Forelimb muscle (tissue), 1 donor: ENCODE results near the gene ACACA. TPM values are rescaled to one million over a fixed set of nuclear protein-coding genes. Genes with fewer than 3 reads are reported as not detected.
A peak's percentile ranks its signal among the peaks of the same experiment; 100 is the strongest.

Source experiments
- DNase-seq: peaks from one replicate; pipeline ENCODE4 v3.0.0-alpha.2; 2013; ENCODE audit warnings: low read depth
- polyA plus RNA-seq: library from polyadenylated mRNA; unstranded; fragments of 120-200 nt; gene quantifications from one replicate; pipeline ENCODE4 v1.2.1, GENCODE V29; 2013; ENCODE audit not compliant: insufficient read length

Gene ACACA
- polyA plus RNA-seq, 1 donor: 23.8 TPM

- DNase-seq: no peak
These were observed 337.5 kb downstream of the ACACA start for GRCh38 chr17:37069087-37069486.

- DNase-seq: no peak
These were observed 338.4 kb downstream of the ACACA start for GRCh38 chr17:37068266-37068665.

GRCh38 chr17:37067555-37068111, 339.0 kb downstream of the ACACA start:
- no peak for DNase-seq

GRCh38 chr17:37066322-37067255, 340.0 kb downstream of the ACACA start:
- no peak for DNase-seq

- no peak for DNase-seq
These were observed 340.9 kb downstream of the ACACA start for GRCh38 chr17:37065486-37066321.

DNA sequence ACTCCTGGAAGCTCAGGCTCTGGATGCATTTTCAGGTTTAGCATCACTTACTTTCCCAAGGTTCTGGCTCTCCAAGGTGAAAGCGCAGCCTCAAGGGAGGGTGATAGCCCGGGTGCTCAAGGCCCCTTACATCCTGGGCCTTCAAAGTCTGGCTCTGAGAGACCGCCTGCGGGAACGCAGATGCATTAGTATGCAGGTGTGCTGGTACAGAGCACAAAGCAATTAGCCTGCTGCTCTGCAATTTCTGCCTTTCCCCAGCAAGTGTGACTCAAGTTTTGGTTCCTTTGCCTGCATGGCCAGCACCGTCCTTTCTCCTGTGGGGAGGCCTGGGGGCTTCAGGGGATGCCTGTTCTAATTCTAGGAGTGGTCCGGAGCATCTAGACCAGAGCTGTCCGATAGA, 341.7 kb downstream of the ACACA start:
- no peak for DNase-seq

GRCh38 chr17:37064206-37064605, 342.4 kb downstream of the ACACA start:
- DNase-seq: no peak

DNA sequence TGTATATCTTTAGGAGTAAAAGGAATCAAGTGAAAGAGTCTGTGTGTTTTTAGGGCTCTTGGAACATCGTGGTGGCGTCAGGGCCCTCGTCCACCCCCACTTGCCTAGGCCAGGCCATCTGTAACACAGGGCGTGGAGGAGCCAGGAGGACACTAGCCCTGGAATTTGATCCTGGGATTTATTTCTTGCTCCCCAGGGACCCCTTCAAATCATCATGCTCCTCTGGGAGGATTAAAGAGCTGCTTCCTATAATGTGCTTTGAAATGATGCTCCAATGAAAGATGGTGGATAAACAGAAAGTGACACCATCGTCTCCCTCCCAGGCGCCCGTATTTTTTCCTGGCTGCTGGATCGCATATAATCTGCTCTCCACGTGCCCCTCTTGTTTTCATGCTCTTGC, 344.6 kb downstream of the ACACA start:
- no peak for DNase-seq

DNA sequence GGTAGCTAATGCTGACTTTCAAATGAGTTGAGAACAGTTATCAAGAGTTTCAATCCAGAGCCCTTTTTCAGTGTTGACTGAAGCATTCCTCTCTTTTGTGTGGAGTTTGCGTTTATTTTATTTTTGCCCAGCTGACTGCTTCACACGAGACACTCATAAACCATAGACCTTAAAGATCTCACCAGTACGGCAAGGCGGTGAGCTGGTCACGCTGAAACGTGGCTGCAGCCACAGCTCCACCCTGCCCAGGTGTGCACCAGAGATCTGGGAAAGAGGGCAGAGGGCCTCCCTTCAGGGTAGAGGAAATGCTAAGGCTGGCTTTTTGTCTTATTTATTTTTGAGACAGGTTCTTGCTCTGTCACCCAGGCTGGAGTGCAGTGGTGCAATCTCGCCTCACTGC, 345.7 kb downstream of the ACACA start:
- DNase-seq: no peak

DNA sequence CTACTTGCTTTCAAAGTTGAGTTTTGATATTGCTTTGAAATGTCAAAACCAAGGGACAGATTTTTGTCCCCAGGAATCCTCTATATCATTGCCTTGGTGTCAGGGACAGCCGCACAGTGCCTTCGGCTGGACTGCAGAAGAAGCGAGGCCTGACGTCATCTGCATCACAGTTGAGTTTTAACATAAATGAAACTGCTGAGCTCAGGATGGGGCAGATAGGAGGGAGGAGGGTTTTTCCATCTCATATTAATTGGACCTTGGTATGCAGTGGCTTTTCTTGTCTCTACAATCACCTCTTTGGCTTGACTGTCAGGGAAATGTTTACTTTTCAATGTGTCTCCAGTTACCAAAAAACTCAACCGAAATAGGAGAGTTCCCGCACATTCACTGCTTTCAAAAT, 346.5 kb downstream of the ACACA start:
- DNase-seq: no peak

DNA sequence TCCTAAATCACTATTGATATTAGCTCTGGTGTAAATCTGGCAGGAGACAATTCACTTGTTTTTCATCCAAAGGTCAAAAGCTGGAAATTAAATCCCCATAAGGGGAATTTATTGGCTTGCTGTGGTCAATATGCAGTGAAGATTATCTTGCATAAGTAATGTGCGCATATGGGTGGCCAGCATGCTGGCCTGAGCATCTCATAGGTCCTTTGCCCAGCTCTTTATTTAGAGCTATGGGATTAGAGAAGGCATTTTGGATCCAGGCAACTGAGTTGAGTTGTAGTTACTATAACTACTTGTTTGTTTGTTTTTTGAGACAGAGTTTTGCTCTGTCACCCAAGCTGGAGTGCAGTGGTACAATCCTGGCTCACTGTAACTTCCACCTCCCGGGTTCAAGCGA, 347.1 kb downstream of the ACACA start:
- DNase-seq: no peak

DNA sequence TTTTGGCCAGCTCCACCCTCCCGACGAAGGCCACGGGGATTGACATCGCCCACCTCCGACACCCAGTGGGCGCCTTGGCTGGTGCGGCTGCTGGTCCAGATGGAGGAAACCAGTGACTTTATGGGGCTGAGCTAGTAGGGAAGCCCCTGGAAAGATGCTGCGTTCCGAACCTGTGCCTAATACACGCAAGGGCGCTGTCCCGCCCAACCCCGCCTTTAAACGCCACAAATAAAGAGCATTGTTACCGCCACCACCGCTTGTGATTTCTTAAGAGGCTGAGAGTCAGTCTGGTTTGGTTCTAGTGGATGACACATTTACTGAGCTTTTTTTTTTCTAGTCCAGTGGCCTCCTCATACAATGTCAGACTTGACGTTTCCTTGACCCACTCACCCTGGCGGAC, 350.0 kb downstream of the ACACA start:
- no peak for DNase-seq

DNA sequence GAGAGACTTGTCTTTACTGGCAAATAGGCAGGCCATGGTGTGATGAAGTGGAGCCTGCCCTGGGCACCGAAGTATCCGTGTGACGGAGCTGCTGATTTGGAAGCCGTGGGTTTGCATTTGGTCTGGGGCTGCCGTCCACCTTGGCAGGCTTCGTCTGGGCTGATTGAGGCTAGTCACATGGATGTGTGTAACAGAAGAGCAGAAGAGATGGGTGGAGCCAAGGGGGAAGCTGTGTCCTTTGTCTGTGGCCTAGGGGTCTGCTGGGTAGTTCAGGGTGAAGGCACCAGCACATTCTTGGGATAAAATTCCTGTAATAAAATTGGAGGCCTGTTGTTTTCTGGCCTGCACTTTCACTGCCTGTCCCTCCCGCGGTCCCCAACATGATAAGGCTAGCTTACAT, 351.7 kb downstream of the ACACA start:
- DNase-seq: no peak

GRCh38 chr17:37052450-37052849, 354.2 kb downstream of the ACACA start:
- DNase-seq: no peak

GRCh38 chr17:37051833-37052232, 354.8 kb downstream of the ACACA start:
- no peak for DNase-seq

GRCh38 chr17:37051381-37051780, 355.3 kb downstream of the ACACA start:
- no peak for DNase-seq

GRCh38 chr17:37050920-37051319, 355.7 kb downstream of the ACACA start:
- DNase-seq: no peak

DNA sequence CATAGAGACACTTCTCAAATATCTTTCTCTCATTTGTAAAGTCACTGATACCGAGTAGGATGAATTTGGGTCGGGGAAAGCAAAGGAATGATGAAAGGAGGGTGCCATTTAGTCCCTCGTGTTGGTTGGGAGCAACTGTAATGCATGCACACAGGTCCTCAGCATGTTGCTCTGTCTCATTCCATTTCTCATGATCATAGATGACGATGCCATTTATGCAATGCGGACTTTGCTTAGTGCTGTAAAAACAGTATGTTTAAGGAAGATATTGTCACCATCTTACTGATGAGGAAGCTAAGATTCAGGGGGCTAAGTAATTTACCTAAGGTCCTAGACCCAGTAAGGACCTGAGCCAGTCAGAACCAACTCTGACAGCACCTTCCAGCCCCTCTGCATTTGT, 357.8 kb downstream of the ACACA start:
- no peak for DNase-seq

GRCh38 chr17:37047631-37048104, 359.0 kb downstream of the ACACA start:
- peak; percentile 65 for DNase-seq

GRCh38 chr17:37045351-37045922, 361.2 kb downstream of the ACACA start:
- no peak for DNase-seq

GRCh38 chr17:37043201-37043600, 363.4 kb downstream of the ACACA start:
- no peak for DNase-seq

DNA sequence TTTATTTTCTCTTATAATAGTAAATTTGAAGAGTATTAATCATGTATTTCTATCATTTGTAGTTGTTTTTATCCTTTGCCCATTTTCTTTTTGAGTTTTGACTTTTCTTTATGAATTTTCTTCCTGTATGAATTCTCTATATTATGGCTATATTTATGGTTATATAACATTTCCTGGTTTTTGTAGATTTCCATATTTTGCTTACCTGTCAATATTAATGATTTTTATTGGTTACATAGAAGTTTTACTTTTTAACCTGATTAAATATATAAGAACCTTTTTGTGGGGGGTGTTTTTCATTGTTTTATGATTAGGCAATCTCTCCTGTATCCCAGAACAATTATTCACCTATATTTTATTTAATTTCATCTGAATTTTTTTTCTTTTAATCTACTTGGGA, 364.7 kb downstream of the ACACA start:
- no peak for DNase-seq
